Naive thymus-derived CD8-positive, alpha-beta T cell (primary cell): ENCODE data around the gene MMP14. TPM values are rescaled to one million over a fixed set of nuclear protein-coding genes. Genes with fewer than 3 reads are reported as not detected.

Source experiments
- ATAC-seq, 2 donors: fragments of 150-1000 bp; cut with Tn5 transposase in 1 of 2; sonication (Bioruptor Pico), chemical (Tn5 transposase) in 1 of 2; 1 replicate in 1 of 2; 2 replicates in 1 of 2; pipeline ENCODE4 v1.10.0; 2021; ENCODE audit warnings: mild to moderate bottlenecking in 2 of 2, moderate library complexity in 2 of 2
- POLR2A ChIA-PET: fragments of 350-600 bp; sonication (Branson Sonifier 250); formaldehyde crosslinking; loops from one replicate; lab custom pipeline; 2021; ENCODE audit warnings: antibody characterized with exemption; lab: Charles Lee
- DNase-seq, 10 donors: peaks; one replicate each; pipeline versions ENCODE4 v3.0.0 to v3.0.0-alpha.2; 2020 to 2022
- H3K27ac Mint-ChIP-seq, 10 donors: one replicate each; pipeline ENCODE4 v1.8.0; 2020 to 2022; ENCODE audit warnings: mild to moderate bottlenecking in 10 of 10, mixed read lengths in 10 of 10, moderate library complexity in 4 of 10, inconsistent platforms in 1 of 10
- H3K27me3 Mint-ChIP-seq, 5 donors: one replicate each; pipeline ENCODE4 v1.8.0; 2021 to 2022; ENCODE audit warnings: mixed read lengths in 5 of 5
- H3K36me3 Mint-ChIP-seq, 3 donors: one replicate each; pipeline ENCODE4 v1.8.0; 2020 to 2022; ENCODE audit warnings: mixed read lengths in 3 of 3, mild to moderate bottlenecking in 2 of 3, inconsistent platforms in 1 of 3
- H3K4me1 Mint-ChIP-seq, 4 donors: one replicate each; pipeline ENCODE4 v1.8.0; 2021 to 2022; ENCODE audit warnings: mixed read lengths in 4 of 4
- H3K4me3 Mint-ChIP-seq, 10 donors: one replicate each; pipeline ENCODE4 v1.8.0; 2020 to 2022; ENCODE audit warnings: mild to moderate bottlenecking in 10 of 10, mixed read lengths in 10 of 10, moderate library complexity in 6 of 10, inconsistent platforms in 1 of 10
- H3K9me3 Mint-ChIP-seq, 9 donors: one replicate each; pipeline ENCODE4 v1.8.0; 2020 to 2022; ENCODE audit warnings: mixed read lengths in 9 of 9, mild to moderate bottlenecking in 3 of 9, inconsistent platforms in 1 of 9, moderate library complexity in 1 of 9
- polyA plus RNA-seq, 3 donors: library from polyadenylated mRNA; unstranded; fragments of 300-500 nt; fragmentation: Illumina TruSeq; gene quantifications; one replicate each; pipeline ENCODE4 v1.2.3, GENCODE V29; 2021
- total RNA-seq, 8 experiments: library from RNA in 2 of 8; stranded (reverse) in 2 of 8; gene quantifications; one replicate each; pipeline ENCODE4 v1.2.3 and lab custom pipeline; 2021 to 2026

Gene MMP14
- total and polyA plus RNA-seq, 5 experiments from 2014 or later: 2.5 to 3.3 TPM; not detected in 3

DNA sequence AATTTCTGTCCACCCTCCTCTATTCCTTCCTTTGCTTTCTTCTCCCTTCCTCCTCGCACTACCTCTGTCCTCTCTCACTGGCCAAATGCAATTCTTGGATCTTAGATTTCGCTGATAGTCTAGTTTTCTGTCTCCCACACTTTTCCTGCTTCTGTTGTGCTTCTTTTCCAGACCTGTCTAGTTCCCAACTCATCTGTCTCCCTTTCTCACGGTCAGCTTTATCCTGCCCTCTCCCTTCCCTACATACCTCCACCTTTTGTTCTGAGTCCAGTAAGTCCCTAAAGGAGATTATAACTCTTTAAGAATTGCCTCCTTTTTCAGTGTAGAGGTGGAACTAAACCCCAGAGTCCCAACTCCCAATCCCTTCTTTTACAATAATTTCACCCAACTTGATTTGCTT lies 880 bp upstream of the MMP14 start:
- ATAC-seq (no peak), DNase-seq (no peak)
- peaks cover 0 to 22% (median 4%) of the 10 kb centered on the region in 5 donors for H3K27me3 Mint-ChIP-seq
- H3K9me3 Mint-ChIP-seq: no peaks in the 10 kb centered on the region
- POLR2A ChIA-PET: interaction anchor here (0.5 to 1.1 kb wide), 3 partner anchors 25 to 182 kb away, joined by 3 to 4 read pairs (median 3); no protein-coding TSS in a partner anchor
- peak overlapping the region in 8 of 10 donors; percentile 20 to 89 (median 60) for H3K27ac Mint-ChIP-seq
- H3K36me3 Mint-ChIP-seq: peaks cover 0 to 39% (median 1%) of the 10 kb centered on the region in 3 donors
- peak overlapping the region in 8 of 10 donors; percentile 8 to 93 (median 62) for H3K4me3 Mint-ChIP-seq
- peaks cover 21 to 58% (median 27%) of the 10 kb centered on the region in 4 donors for H3K4me1 Mint-ChIP-seq

DNA sequence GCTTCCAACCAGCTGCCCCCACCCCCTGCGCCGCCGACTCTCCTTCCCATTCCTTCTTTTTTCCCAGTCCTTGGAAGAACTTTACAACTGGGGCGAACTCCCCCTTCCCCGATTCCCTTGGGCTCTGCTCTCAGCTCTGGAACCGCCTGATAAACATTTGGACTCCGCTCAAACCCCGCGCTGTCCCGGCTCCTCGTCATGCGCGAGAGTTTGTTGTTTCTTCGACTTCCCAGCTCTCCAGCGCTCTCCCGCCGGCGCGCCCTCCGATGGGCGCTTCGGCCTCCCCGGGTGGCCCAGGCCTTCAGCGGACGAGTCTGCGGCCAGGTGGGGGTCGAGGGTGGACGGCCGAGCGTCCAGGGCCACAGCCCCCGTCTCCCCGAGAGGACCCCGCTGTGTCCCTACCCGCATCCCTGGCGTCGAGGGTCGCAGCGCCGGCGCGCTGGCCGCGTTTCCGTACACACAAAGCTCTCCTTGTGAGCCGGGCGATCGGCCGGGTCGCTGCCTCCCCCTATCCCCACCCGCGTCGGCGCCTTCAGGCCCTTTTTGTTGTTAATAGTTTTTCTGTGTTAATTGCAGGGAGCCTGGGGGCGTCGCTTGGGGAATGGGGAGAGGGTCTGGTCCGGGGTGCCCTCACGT lies 847 bp downstream of the MMP14 start:
- peaks cover 0 to 29% (median 1%) of the 10 kb centered on the region in 3 donors for H3K36me3 Mint-ChIP-seq
- peak overlapping the region; percentile 20 to 94 (median 88) for H3K27ac Mint-ChIP-seq
- DNase-seq: peak in 4 of 10 donors; percentile 16 to 37 (median 32)
- POLR2A ChIA-PET: interaction anchor here (0.6 to 2.6 kb wide), 6 partner anchors 8 to 88 kb away, joined by 3 to 10 read pairs (median 4); no protein-coding TSS in a partner anchor
- H3K27me3 Mint-ChIP-seq: peaks cover 0 to 32% (median 8%) of the 10 kb centered on the region in 5 donors
- H3K9me3 Mint-ChIP-seq: no peaks in the 10 kb centered on the region
- peaks cover 8 to 41% (median 19%) of the 10 kb centered on the region in 4 donors for H3K4me1 Mint-ChIP-seq
- H3K4me3 Mint-ChIP-seq: peak overlapping the region; percentile 86 to 98 (median 92)
- ATAC-seq: peak; percentile 66 to 72

DNA sequence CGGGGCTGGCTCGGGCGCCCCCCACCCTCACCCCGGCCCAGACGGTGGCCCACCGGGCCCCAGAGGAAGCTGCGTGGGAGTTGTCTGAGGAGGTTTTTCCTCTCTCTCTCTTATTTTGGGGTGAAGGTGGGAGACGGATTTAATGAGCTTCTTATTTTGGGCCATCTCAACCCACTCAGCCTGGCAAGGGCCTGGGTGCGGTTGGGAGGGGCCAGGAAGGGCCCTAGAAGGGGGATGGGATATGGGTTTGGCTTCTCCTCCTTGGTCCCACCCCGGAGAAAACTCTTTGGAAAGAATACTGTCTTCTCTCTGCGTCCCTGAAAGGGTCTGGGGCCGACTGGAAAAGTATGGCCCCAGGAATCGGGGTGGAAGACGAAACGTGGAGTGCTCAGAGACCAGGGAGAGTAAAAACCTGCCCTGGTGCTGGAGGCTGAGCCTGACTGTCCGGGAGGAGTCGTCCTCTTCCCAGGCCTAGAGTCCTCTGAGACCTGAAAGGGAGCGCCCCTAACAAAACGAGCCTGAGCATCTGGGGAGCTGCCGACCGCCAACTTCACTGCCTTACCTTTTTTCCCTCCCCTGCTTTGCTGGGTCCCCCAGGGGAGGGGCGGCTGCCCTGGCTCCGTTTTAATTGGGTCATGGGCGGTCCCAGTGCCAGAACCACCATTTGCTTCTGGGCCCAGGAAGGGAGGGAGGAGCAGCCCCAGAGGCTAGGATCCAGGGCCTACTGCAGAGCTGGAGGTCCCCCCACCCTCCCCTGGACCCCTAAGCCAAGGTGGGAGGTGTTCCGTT lies 1.6 kb downstream of the MMP14 start:
- Mint-ChIP-seq H3K4me3 (peak overlapping the region; percentile 41 to 98 (median 78)), H3K27ac (peak overlapping the region in 4 of 10 donors; percentile 18 to 76 (median 58)), H3K27me3 (peaks cover 0 to 34% (median 8%) of the 10 kb centered on the region in 5 donors), H3K9me3 (no peaks in the 10 kb centered on the region), H3K4me1 (peaks cover 8 to 40% (median 19%) of the 10 kb centered on the region in 4 donors), H3K36me3 (peaks cover 0 to 29% (median 1%) of the 10 kb centered on the region in 3 donors)
- POLR2A ChIA-PET: interaction anchor here (0.6 to 2.6 kb wide), 7 partner anchors 7 to 177 kb away, joined by 3 to 10 read pairs (median 4); no protein-coding TSS in a partner anchor
- no peak for DNase-seq
- peak; percentile 29 to 37 for ATAC-seq

DNA sequence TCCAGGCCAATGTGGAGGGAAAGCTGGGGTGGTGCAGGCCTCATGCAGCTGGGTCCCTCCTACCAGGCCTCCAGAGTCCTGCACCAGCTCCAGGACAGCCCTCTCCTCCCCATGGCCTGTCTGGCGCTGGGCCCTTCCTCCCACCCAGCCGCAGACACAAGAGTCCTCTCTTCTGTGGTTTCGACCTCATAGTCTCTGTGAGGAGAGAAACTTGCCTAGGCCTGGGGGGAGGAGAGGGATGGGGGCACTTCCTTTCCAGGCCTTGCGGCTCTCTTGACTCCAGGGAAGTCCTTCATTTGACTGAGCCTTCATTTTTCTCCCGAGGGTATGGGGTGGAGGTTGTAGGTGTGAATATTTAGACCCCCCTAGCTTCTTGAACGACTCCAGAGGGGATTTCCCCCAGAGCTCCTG lies 2.3 kb downstream of the MMP14 start:
- H3K27me3 Mint-ChIP-seq: peaks cover 0 to 37% (median 12%) of the 10 kb centered on the region in 5 donors
- H3K4me3 Mint-ChIP-seq: peak overlapping the region in 5 of 10 donors; percentile 26 to 89 (median 65)
- ATAC-seq: no peak
- no peaks in the 10 kb centered on the region for H3K9me3 Mint-ChIP-seq
- no peak for DNase-seq
- no peak overlapping the region for H3K27ac Mint-ChIP-seq
- H3K4me1 Mint-ChIP-seq: peaks cover 8 to 40% (median 19%) of the 10 kb centered on the region in 4 donors
- H3K36me3 Mint-ChIP-seq: peaks cover 0 to 24% (median 1%) of the 10 kb centered on the region in 3 donors
- POLR2A ChIA-PET: interaction anchor here (1.2 to 2.6 kb wide), 2 partner anchors 8 to 16 kb away, joined by 5 to 10 read pairs; no protein-coding TSS in a partner anchor

DNA sequence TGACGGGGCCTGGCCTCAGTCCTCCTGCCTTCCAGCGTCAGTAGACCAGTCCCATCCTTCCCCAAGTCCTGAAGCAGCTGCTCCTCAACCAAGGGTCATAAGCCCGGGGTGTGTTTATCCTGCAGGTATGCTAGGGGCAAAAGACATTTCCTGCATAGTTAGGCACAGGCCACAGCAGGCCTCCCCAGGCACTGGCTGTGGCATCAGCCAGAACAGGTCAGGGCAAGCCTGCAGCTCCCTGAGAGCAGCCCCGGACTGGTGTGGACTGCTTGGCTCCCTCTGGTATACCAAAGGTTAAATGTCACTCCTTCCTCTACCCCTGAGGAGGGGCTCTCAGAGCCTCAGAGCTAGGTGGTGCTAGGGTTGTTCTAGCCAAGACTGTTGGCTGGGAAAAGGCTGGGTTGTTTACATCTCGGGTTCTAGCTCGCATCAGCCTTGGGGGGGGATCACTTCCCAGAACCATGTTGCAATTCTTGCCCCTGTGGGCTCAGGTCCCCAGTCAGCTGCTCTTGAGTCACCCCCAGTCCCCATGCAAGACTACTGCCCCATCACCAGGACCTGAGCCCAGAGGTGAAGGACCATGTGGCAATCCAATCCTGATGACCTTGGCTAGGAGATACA lies 2.9 kb downstream of the MMP14 start:
- H3K4me3 Mint-ChIP-seq: peak overlapping the region in 5 of 10 donors; percentile 26 to 89 (median 65)
- POLR2A ChIA-PET: interaction anchor here (0.6 to 2.6 kb wide), 5 partner anchors 9 to 79 kb away, joined by 3 to 10 read pairs (median 5); partner anchors contain the start of gene MRPL52
- ATAC-seq (no peak), DNase-seq (no peak)
- H3K9me3 Mint-ChIP-seq: no peaks in the 10 kb centered on the region
- peaks cover 0 to 43% (median 12%) of the 10 kb centered on the region in 5 donors for H3K27me3 Mint-ChIP-seq
- peaks cover 0 to 18% (median 1%) of the 10 kb centered on the region in 3 donors for H3K36me3 Mint-ChIP-seq
- H3K27ac Mint-ChIP-seq: peak overlapping the region in 2 of 10 donors; percentile 44 to 80
- peaks cover 8 to 40% (median 18%) of the 10 kb centered on the region in 4 donors for H3K4me1 Mint-ChIP-seq

DNA sequence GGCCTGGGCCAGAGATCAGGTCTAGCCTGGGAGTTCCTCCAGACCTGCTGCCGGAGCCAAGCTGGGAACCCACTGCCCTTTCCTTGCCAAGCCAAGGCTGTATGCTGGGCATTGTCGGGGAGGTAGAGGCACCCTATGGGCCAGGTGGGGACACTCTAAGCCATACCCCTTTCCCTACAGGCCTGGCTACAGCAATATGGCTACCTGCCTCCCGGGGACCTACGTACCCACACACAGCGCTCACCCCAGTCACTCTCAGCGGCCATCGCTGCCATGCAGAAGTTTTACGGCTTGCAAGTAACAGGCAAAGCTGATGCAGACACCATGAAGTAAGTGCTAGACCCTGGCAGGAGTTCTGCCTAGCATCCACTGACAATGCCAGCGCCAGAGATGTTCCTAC lies 4.9 kb downstream of the MMP14 start:
- Mint-ChIP-seq H3K4me3 (no peak overlapping the region), H3K27me3 (peaks cover 3 to 60% (median 19%) of the 10 kb centered on the region in 5 donors), H3K4me1 (peaks cover 8 to 29% (median 11%) of the 10 kb centered on the region in 4 donors), H3K27ac (peak overlapping the region in 1 of 10 donors; percentile 22), H3K36me3 (no peaks in the 10 kb centered on the region), H3K9me3 (no peaks in the 10 kb centered on the region)
- POLR2A ChIA-PET: interaction anchor here (1.0 to 2.1 kb wide), 2 partner anchors 11 to 18 kb away, joined by 3 to 8 read pairs; partner anchors contain the start of gene MRPL52
- no peak for DNase-seq
- ATAC-seq: no peak

DNA sequence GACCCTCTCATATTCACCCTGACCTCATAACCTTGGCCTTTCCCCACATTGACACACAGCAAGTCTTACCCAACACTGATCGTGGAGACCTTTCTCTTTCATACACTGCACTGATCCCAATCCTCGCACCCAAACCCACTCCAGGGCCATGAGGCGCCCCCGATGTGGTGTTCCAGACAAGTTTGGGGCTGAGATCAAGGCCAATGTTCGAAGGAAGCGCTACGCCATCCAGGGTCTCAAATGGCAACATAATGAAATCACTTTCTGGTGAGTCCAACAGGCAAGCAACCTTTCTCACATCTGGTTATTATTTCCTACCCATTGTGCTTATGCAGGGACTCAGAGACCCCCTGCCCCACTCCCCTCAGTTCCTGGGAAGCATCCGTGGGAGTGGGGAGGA lies 5.4 kb downstream of the MMP14 start:
- peaks cover 7 to 25% (median 9%) of the 10 kb centered on the region in 4 donors for H3K4me1 Mint-ChIP-seq
- POLR2A ChIA-PET: no interaction called here
- no peaks in the 10 kb centered on the region for H3K36me3 Mint-ChIP-seq
- no peaks in the 10 kb centered on the region for H3K9me3 Mint-ChIP-seq
- peak overlapping the region in 1 of 10 donors; percentile 22 for H3K27ac Mint-ChIP-seq
- no peak for ATAC-seq
- peaks cover 3 to 65% (median 24%) of the 10 kb centered on the region in 5 donors for H3K27me3 Mint-ChIP-seq
- no peak overlapping the region for H3K4me3 Mint-ChIP-seq
- no peak for DNase-seq

DNA sequence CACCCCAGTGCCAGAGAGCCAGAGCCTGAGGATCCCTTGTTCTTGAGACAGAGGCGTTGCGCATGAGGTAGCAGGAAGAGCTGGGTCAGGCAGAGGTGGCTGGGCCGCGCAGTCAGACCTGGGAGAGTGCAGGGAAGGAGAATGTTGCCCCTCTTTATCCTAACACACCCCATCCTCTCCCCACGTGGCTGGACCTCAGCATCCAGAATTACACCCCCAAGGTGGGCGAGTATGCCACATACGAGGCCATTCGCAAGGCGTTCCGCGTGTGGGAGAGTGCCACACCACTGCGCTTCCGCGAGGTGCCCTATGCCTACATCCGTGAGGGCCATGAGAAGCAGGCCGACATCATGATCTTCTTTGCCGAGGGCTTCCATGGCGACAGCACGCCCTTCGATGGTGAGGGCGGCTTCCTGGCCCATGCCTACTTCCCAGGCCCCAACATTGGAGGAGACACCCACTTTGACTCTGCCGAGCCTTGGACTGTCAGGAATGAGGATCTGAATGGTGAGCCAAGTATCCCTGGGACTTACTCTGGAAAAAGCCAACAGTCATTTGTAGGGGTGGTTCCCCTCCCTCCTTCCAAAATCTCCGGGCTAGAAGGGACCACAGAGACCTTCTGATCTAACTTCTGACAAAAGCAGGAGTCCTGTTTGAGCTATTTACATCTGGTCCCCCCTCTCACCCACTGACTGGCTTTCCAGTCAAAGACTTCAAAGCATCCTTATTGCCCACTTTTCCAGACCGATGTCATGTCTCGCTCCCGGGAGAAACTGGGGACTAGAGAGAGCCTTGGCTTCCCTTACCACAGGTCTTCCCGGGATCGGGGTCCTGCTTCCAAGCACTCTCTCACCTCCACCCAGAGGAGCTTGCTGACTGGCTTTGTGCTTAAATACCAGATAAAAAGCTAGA lies 6.1 kb downstream of the MMP14 start:
- no peaks in the 10 kb centered on the region for H3K9me3 Mint-ChIP-seq
- POLR2A ChIA-PET: no interaction called here
- no peak overlapping the region for H3K4me3 Mint-ChIP-seq
- peaks cover 3 to 18% (median 6%) of the 10 kb centered on the region in 4 donors for H3K4me1 Mint-ChIP-seq
- no peaks in the 10 kb centered on the region for H3K36me3 Mint-ChIP-seq
- peaks cover 3 to 66% (median 25%) of the 10 kb centered on the region in 5 donors for H3K27me3 Mint-ChIP-seq
- DNase-seq (no peak), ATAC-seq (no peak)
- peak overlapping the region in 1 of 10 donors; percentile 27 for H3K27ac Mint-ChIP-seq

DNA sequence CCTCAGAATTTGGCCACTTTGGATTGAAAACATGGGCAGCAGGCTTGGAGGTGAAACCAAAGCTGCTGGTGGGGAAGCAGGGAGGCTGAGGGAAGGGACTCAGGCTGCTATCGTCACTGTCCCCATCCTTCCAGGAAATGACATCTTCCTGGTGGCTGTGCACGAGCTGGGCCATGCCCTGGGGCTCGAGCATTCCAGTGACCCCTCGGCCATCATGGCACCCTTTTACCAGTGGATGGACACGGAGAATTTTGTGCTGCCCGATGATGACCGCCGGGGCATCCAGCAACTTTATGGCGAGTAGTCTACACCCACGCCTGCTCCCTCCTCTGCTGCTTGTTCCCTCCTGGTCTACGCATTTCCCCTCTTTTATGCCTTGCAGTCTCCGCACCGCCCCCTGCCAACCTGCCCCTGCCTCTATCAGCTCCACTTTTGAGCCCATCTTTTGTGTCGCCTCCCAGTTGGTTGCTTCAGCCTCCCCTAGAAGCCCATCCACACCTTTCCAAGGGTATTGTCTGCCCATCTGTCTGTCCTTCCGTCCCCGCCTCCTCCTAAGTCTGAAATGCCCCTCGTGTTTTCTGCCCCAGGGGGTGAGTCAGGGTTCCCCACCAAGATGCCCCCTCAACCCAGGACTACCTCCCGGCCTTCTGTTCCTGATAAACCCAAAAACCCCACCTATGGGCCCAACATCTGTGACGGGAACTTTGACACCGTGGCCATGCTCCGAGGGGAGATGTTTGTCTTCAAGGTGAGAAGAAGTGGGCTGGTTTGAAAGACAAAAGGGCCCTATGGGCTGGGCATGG lies 6.9 kb downstream of the MMP14 start:
- Mint-ChIP-seq H3K9me3 (no peaks in the 10 kb centered on the region), H3K4me1 (peaks cover 0 to 9% (median 3%) of the 10 kb centered on the region in 4 donors), H3K27me3 (peaks cover 6 to 67% (median 25%) of the 10 kb centered on the region in 5 donors), H3K4me3 (no peak overlapping the region), H3K27ac (no peak overlapping the region), H3K36me3 (no peaks in the 10 kb centered on the region)
- no peak for DNase-seq
- no peak for ATAC-seq
- POLR2A ChIA-PET: no interaction called here

DNA sequence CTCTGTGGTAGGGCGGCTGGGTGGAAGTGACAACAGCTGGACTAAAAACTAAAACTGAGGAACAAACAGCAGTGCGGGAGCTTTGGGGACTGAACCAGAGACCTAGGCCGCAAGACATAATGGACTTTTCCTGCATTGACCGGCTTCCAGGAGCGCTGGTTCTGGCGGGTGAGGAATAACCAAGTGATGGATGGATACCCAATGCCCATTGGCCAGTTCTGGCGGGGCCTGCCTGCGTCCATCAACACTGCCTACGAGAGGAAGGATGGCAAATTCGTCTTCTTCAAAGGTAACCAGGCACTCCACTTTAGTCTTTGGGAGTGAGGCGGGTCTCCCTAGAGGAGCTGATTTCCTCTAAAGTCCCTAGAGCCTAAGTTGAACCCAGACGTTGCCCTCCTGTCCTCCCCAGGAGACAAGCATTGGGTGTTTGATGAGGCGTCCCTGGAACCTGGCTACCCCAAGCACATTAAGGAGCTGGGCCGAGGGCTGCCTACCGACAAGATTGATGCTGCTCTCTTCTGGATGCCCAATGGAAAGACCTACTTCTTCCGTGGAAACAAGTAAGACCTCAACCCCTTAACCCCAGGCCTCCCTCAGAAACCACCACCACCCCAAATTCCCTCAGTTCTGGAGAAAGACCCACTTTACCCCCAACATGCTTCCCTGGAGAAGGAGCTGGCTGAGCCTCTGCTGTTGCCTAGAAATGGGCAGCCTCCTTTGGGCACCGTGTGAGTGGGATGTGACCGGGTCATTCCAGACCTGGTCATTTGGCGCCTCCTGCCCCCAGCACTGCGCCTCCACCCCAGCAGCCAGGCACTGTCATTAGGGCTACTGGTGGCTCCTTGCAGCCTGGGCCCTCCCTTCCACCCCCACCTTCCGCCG lies 8.1 kb downstream of the MMP14 start:
- peaks cover 6 to 62% (median 26%) of the 10 kb centered on the region in 5 donors for H3K27me3 Mint-ChIP-seq
- no peaks in the 10 kb centered on the region for H3K4me1 Mint-ChIP-seq
- no peak for ATAC-seq
- no peaks in the 10 kb centered on the region for H3K9me3 Mint-ChIP-seq
- no peaks in the 10 kb centered on the region for H3K36me3 Mint-ChIP-seq
- H3K4me3 Mint-ChIP-seq: peak overlapping the region in 1 of 10 donors; percentile 38
- no peak for DNase-seq
- peak overlapping the region in 1 of 10 donors; percentile 63 for H3K27ac Mint-ChIP-seq
- POLR2A ChIA-PET: interaction anchor here (1.6 kb wide), 1 partner anchor 10 kb away, joined by 6 read pairs; no protein-coding TSS in a partner anchor
